ENCODE measurements around the gene KDM2B.

GRCh38 chr12:121579981-121580868 is 598 bp downstream of the KDM2B start:
- TF ChIP-seq CTCF (IDR thresholded peaks at IDR 0.05) (no peak), POLR2A (IDR thresholded peaks at IDR 0.05) (no peak), POLR2AphosphoS5 (IDR thresholded peaks at IDR 0.05) (peak in 3 of 4 donors; percentile 37 to 52 (median 41))
